ENCODE measurements around the gene ABCB7. TPM values are rescaled to one million over a fixed set of nuclear protein-coding genes. Genes with fewer than 3 reads are reported as not detected.
"Not testable (repeated sequence)": the region's sequence is repeated elsewhere in the genome, so short reads cannot be mapped to it uniquely, and the experiment has no call there.

The ABCB7 gene
- total RNA-seq (10 to 100 TPM; 31.0 to 49.2 (median 39.8) TPM), polyA plus RNA-seq (10 to 100 TPM; 14.9 to 16.2 TPM)
- long read RNA-seq, donor 1, full-length matches to known transcripts, result 31 of 38 reads
- long read RNA-seq, donor 1, partial matches to known transcripts, result 4 of 38 reads
- long read RNA-seq, donor 1, other reads (novel, unspliced or antisense), result 3 of 38 reads
- long read RNA-seq, donor 2, full-length matches to known transcripts, result 47 of 60 reads
- long read RNA-seq, donor 2, partial matches to known transcripts, result 5 of 60 reads
- long read RNA-seq, donor 2, other reads (novel, unspliced or antisense), result 8 of 60 reads
- long read RNA-seq, donor 3, full-length matches to known transcripts, result 133 of 160 reads
- long read RNA-seq, donor 3, partial matches to known transcripts, result 11 of 160 reads
- long read RNA-seq, donor 3, other reads (novel, unspliced or antisense), result 16 of 160 reads

DNA sequence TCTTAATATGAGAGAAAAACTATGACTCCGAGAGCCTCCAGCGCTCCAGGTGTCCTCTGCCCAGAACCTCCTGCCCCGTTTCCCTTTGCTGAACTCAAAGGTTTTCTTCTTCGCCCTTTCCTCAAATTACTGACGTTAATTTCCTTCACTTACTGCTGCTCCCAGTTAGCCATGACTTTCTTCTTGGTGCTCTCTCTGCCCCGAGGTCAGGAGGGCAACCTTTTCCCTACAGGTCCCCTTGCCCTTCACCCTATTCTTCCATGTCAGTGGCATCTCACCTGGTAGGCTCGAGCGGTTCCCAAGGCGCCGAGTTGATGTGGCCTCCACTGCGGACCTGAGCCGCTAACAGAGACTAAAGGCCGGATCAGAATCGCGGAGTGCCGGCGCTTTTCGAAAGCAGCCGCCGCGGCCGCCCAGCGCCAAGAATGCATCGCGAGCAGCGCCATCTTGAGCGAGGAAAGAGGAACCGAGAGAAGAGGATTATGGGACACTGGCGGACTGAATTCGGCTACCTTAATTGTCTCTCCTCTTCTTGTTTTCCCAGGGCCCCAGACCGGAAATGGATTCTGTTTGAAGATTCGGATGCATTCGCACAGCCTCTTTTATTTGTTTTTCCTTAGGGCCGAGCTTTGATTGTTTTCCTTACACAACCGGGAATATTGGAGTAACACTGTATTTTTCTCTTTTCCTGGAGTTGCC lies at the start of gene ABCB7:
Gene ABCB7 (minus strand): TSS at position 457 of the 699 bp plus-strand sequence. CDS start 11 bp downstream, at position 446.
- Histone ChIP-seq H3K27ac (peak within 1 kb of the TSS; percentile 66 to 91 (median 87)), H3K9me3 (no peaks in the 10 kb centered on the region), H3K4me1 (peaks cover 0 to 29% (median 13%) of the 10 kb centered on the region in 9 donors), H3K27me3 (peaks cover 0 to 15% (median 0%) of the 10 kb centered on the region in 7 donors), H3K4me3 (peak within 1 kb of the TSS; percentile 52 to 80 (median 65)), H3K36me3 (no peaks in the 10 kb centered on the region)
- 0 to 1% methylated on average over 35 of the region's 35 CpGs for WGBS, 2 donors
- TF ChIP-seq, protein P1, sequence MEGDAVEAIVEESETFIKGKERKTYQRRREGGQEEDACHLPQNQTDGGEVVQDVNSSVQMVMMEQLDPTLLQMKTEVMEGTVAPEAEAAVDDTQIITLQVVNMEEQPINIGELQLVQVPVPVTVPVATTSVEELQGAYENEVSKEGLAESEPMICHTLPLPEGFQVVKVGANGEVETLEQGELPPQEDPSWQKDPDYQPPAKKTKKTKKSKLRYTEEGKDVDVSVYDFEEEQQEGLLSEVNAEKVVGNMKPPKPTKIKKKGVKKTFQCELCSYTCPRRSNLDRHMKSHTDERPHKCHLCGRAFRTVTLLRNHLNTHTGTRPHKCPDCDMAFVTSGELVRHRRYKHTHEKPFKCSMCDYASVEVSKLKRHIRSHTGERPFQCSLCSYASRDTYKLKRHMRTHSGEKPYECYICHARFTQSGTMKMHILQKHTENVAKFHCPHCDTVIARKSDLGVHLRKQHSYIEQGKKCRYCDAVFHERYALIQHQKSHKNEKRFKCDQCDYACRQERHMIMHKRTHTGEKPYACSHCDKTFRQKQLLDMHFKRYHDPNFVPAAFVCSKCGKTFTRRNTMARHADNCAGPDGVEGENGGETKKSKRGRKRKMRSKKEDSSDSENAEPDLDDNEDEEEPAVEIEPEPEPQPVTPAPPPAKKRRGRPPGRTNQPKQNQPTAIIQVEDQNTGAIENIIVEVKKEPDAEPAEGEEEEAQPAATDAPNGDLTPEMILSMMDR (IDR thresholded peaks at IDR 0.05), result peak in 5 of 9 donors; percentile 11 to 47 (median 41)
- intact Hi-C loops (cut with DNase I), result loop anchor here in 1 of 10 donors (10.0 kb wide), 2 partner anchors 51 to 119 kb away; partner anchors contain the start of gene UPRT
- ATAC-seq, result peak; percentile 90 to 96 (median 95)
- peak; percentile 42 to 73 for DNase-seq

DNA sequence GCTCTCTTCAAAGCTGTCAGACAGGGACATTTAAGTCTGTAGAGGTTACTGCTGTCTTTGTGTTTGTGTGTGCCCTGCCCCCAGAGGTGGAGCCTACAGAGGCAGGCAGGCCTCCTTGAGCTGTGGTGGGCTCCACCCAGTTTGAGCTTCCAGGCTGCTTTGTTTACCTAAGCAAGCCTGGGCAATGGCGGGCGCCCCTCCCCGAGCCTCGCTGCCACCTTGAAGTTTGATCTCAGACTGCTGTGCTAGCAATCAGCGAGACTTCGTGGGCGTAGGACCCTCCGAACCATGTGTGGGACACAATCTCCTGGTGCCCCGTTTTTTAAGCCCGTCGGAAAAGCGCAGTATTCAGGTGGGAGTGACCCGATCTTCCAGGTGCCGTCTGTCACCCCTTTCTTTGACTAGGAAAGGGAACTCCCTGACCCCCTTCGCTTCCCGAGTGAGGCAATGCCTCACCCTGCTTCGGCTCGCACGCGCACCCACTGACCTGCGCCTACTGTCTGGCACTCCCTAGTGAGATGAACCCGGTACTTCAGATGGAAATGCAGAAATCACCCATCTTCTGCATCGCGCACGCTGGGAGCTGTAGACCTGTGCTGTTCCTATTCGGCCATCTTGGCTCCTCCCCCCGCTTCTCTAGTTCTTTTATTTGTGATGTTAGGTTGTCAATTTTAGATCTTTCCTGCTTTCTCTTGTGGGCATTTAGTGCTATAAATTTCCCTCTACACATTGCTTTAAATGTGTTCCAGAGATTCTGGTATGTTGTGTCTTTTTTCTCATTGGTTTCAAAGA lies 32.5 kb upstream of the ABCB7 start:
- intact Hi-C loops (cut with DNase I), result not testable (repeated sequence)
- 91 to 93% methylated on average over 23 to 27 of the region's 27 CpGs for WGBS, 2 donors

DNA sequence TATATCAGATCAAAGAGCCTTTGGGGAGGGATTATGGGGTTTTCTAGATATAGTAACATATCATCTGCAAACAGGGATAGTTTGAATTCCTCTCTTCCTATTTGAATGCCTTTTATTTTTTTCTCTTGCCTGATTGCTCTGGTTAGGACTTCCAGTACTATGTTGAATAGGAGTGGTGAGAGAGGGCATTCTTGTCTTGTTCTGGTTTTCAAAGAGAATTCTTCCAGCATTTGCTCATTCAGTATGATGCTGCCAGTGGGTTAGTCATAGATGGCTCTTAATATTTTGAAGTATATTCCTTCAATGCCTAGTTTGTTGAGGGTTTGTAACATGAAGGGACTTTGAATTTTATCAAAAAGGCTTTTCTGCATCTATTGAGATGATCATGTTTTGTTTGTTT lies 25.6 kb upstream of the ABCB7 start:
- ATAC-seq (no peak), DNase-seq (no peak)
- no peaks in the 10 kb centered on the region for H3K27me3 ChIP-seq
- no peaks in the 10 kb centered on the region for H3K9me3 ChIP-seq
- TF ChIP-seq, protein P1 (IDR thresholded peaks at IDR 0.05), result no peak
- no peak overlapping the region for H3K4me3 ChIP-seq
- H3K27ac ChIP-seq, result no peak overlapping the region
- intact Hi-C loops (cut with DNase I), result no loop called here
- H3K4me1 ChIP-seq, result no peaks in the 10 kb centered on the region
- H3K36me3 ChIP-seq, result no peaks in the 10 kb centered on the region

More for the DNA sequence above, 32.5 kb upstream of the ABCB7 start:
- H3K9me3 ChIP-seq, H3K4me1 ChIP-seq, H3K36me3 ChIP-seq, H3K4me3 ChIP-seq, H3K27ac ChIP-seq, DNase-seq, H3K27me3 ChIP-seq, ATAC-seq: not testable (repeated sequence)

DNA sequence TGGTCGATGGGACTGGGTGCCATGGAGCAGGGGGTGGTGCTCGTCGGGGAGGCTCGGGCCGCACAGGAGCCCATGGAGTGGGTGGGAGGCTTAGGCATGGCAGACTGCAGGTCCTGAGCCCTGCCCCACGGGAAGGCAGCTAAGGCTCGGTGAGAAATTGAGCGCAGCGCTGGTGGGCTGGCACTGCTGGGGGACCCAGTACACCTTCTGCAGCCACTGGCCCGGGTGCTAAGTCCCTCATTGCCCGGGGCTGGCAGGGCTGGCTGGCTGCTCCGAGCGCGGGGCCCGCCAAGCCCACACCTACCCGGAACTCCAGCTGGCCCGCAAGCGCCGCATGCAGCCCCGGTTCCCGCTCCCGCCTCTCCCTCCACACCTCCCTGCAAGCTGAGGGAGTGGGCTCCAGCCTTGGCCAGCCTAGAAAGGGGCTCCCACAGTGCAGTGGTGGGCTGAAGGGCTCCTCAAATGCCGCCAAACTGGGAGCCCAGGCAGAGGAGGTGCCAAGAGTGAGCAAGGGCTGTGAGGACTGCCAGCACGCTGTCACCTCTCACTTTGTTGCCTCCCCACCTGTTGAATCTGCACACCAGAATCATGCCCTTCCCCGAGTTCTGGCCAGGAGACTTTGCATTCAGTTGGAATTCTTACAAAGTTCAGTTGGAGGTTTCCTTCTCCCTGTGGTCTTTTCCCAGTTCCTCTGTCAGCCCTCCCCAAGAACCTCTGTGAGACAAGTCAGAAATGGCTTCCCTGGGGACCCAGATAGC lies 23.6 kb upstream of the ABCB7 start:
- ATAC-seq; H3K4me1 ChIP-seq; H3K27me3 ChIP-seq; intact Hi-C loops (cut with DNase I); H3K36me3 ChIP-seq; DNase-seq; H3K27ac ChIP-seq; H3K4me3 ChIP-seq; H3K9me3 ChIP-seq: not testable (repeated sequence)
- 83 to 84% methylated on average over 9 to 13 of the region's 25 CpGs for WGBS, 2 donors

DNA sequence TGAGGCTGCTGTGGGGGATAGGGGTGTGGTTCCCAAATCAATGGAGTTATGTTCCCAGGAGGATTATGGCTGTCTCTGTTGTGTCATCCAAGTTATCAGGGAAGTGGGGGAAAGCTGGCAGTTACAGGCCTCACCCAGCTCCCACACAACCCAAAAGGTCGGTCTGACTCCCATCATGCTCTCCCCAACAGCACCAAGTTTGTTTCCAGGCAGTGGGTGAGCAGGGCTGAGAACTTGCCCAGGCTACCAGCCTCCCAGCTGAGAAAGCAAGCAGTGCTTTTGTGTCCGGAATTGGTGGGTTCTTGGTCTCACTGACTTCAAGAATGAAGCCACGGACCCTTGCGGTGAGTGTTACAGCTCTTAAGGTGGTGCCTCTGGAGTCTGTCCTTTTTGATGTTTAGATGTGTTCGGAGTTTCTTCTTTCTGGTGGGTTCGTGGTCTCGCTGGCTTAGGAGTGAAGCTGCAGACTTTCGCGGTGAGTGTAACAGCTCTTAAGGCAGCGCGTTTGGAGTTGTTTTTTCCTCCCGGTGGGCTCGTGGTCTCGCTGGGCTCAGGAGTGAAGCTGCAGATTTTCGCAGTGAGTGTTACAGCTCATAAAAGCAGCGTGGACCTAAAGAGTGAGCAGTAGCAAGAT lies 16.3 kb upstream of the ABCB7 start:
- H3K27ac ChIP-seq; H3K4me3 ChIP-seq; ATAC-seq; H3K36me3 ChIP-seq; H3K27me3 ChIP-seq; H3K4me1 ChIP-seq; DNase-seq; intact Hi-C loops (cut with DNase I): not testable (repeated sequence)
- peaks cover 0 to 12% (median 0%) of the 10 kb centered on the region in 11 donors for H3K9me3 ChIP-seq
- 91 to 93% methylated on average over 14 to 16 of the region's 16 CpGs for WGBS, 2 donors

Measured in heart right ventricle (tissue), 16 donors.